ENCODE measurements around the gene HYOU1. TPM values are rescaled to one million over a fixed set of nuclear protein-coding genes. Genes with fewer than 3 reads are reported as not detected.

The HYOU1 gene
- total RNA-seq, 1 experiment from 2014 or later, result 117 TPM

- BruUV-seq (replicated peaks), result no TSS peak
- no peaks in the 10 kb centered on the region for H3K9me2 ChIP-seq (ENCODE audit: insufficient read depth)
- POLR2A ChIA-PET (ENCODE audit: unreplicated experiment), result no interaction called here
- no peaks in the 10 kb centered on the region for H3K27me3 ChIP-seq (ENCODE audit: insufficient read depth, low read depth)
- CTCF ChIA-PET, result interaction anchor here (0.6 kb wide), 1 partner anchor 222 kb away, joined by 5 read pairs; no protein-coding TSS in a partner anchor
- peaks cover 8% of the 10 kb centered on the region; the same call in 1 of the 2 replicates for H3F3A ChIP-seq (ENCODE audit: insufficient read depth, low read depth)
- peaks cover 60% of the 10 kb centered on the region for H3K36me3 ChIP-seq (ENCODE audit: low read depth)
- DNase-seq, result no peak
- H3K27ac ChIP-seq, result no peak overlapping the region
- H3K79me2 ChIP-seq (ENCODE audit: low read depth), result peaks cover 24% of the 10 kb centered on the region
- H4K20me1 ChIP-seq (ENCODE audit: insufficient read depth), result peaks cover 11% of the 10 kb centered on the region; the same call in 1 of the 2 replicates
- H2AFZ ChIP-seq, result no peak overlapping the region
- no peak for TF ChIP-seq CTCF (conservative IDR thresholded peaks at IDR 0.05)
- TF ChIP-seq EZH2 (IDR thresholded peaks at IDR 0.05; ENCODE audit: low read depth), result no peak
- intact Hi-C loops (cut with micrococcal nuclease; ENCODE audit: unreplicated experiment), result no loop called here
- H3K4me3 ChIP-seq, result no peak overlapping the region
- no peaks in the 10 kb centered on the region for H3K9me3 ChIP-seq (ENCODE audit: insufficient read depth, low read depth)
- H3K4me2 ChIP-seq, result no peak overlapping the region
- peaks cover 8% of the 10 kb centered on the region for H3K4me1 ChIP-seq (replicated peaks; ENCODE audit: insufficient read depth)
Observed at GRCh38 chr11:119051440-119052162, 5.4 kb downstream of the HYOU1 start.

GRCh38 chr11:119049081-119049480 is 7.9 kb downstream of the HYOU1 start:
- no peak overlapping the region for H3K4me3 ChIP-seq
- H2AFZ ChIP-seq, result no peak overlapping the region
- H3K4me1 ChIP-seq (replicated peaks; ENCODE audit: insufficient read depth), result no peaks in the 10 kb centered on the region
- ChIA-PET CTCF (no interaction called here), POLR2A (ENCODE audit: unreplicated experiment) (interaction anchor here (0.7 kb wide), 1 partner anchor 53 kb away, joined by 5 read pairs; the partner anchor contains the start of gene DPAGT1)
- no peaks in the 10 kb centered on the region for H3K79me2 ChIP-seq (ENCODE audit: low read depth)
- H3K27me3 ChIP-seq (ENCODE audit: insufficient read depth, low read depth), result no peaks in the 10 kb centered on the region
- intact Hi-C loops (cut with micrococcal nuclease; ENCODE audit: unreplicated experiment), result no loop called here
- no peak overlapping the region for H3K27ac ChIP-seq
- H3K9me3 ChIP-seq (ENCODE audit: insufficient read depth, low read depth), result no peaks in the 10 kb centered on the region
- no peaks in the 10 kb centered on the region for H4K20me1 ChIP-seq (ENCODE audit: insufficient read depth)
- no peak for DNase-seq
- TF ChIP-seq EZH2 (IDR thresholded peaks at IDR 0.05; ENCODE audit: low read depth) (no peak), CTCF (conservative IDR thresholded peaks at IDR 0.05) (no peak)
- H3K36me3 ChIP-seq (ENCODE audit: low read depth), result peaks cover 50% of the 10 kb centered on the region
- H3K4me2 ChIP-seq, result no peak overlapping the region
- H3F3A ChIP-seq (ENCODE audit: insufficient read depth, low read depth), result peaks cover 12% of the 10 kb centered on the region; the same call in 1 of the 2 replicates
- H3K9me2 ChIP-seq (ENCODE audit: insufficient read depth), result no peaks in the 10 kb centered on the region
- no TSS peak for BruUV-seq (replicated peaks)

- no peak overlapping the region for H3K4me2 ChIP-seq
- H3K79me2 ChIP-seq (ENCODE audit: low read depth), result no peaks in the 10 kb centered on the region
- H3K4me1 ChIP-seq (replicated peaks; ENCODE audit: insufficient read depth), result no peaks in the 10 kb centered on the region
- intact Hi-C loops (cut with micrococcal nuclease; ENCODE audit: unreplicated experiment), result no loop called here
- H2AFZ ChIP-seq, result no peak overlapping the region
- H3F3A ChIP-seq (ENCODE audit: insufficient read depth, low read depth), result peaks cover 15% of the 10 kb centered on the region; the same call in 1 of the 2 replicates
- ChIA-PET CTCF (no interaction called here), POLR2A (ENCODE audit: unreplicated experiment) (no interaction called here)
- H3K9me2 ChIP-seq (ENCODE audit: insufficient read depth), result no peaks in the 10 kb centered on the region
- no peaks in the 10 kb centered on the region for H3K9me3 ChIP-seq (ENCODE audit: insufficient read depth, low read depth)
- peaks cover 45% of the 10 kb centered on the region for H3K36me3 ChIP-seq (ENCODE audit: low read depth)
- BruUV-seq (replicated peaks), result TSS peak; percentile 9
- H3K4me3 ChIP-seq, result no peak overlapping the region
- no peaks in the 10 kb centered on the region for H4K20me1 ChIP-seq (ENCODE audit: insufficient read depth)
- H3K27ac ChIP-seq, result no peak overlapping the region
- H3K27me3 ChIP-seq (ENCODE audit: insufficient read depth, low read depth), result no peaks in the 10 kb centered on the region
- DNase-seq, result no peak
- no peak for TF ChIP-seq EZH2 (IDR thresholded peaks at IDR 0.05; ENCODE audit: low read depth)
- no peak for TF ChIP-seq CTCF (conservative IDR thresholded peaks at IDR 0.05)
Observed at GRCh38 chr11:119048644-119049043, 8.4 kb downstream of the HYOU1 start.
